HUDEP-2 (cell line): ENCODE data around the gene UPK3BL2.
"Not testable (repeated sequence)": the region's sequence is repeated elsewhere in the genome, so short reads cannot be mapped to it uniquely, and the experiment has no call there.

Experiments used
- DNase-seq, 76 experiments: peaks; one replicate each; lab custom pipeline; 2025; ENCODE audit not compliant: unreplicated experiment in 76 of 76; lab: John Stamatoyannopoulos, UW

UPK3BL2 gene

DNA sequence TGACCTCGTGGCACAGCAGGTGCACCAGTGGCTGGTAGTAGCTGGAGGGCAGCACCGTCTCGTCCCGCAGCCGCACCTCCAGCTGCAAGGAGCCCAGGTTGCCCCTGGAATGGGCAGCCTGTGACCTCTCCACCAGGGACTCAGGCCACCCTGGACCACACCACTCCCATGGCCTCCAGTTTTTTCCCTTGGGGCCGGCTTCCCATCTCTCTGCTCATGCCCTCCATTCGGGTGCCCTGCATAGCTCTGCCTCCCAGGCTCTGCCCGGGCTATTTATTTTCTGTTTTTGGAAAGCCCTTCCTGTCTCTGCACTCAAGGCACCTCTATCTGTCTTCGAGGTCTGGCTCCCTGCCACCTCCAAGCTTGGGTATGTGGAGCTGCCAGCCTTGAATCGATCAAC is 46.6 kb downstream of the UPK3BL2 start:
- DNase-seq, result not testable (repeated sequence)

DNA sequence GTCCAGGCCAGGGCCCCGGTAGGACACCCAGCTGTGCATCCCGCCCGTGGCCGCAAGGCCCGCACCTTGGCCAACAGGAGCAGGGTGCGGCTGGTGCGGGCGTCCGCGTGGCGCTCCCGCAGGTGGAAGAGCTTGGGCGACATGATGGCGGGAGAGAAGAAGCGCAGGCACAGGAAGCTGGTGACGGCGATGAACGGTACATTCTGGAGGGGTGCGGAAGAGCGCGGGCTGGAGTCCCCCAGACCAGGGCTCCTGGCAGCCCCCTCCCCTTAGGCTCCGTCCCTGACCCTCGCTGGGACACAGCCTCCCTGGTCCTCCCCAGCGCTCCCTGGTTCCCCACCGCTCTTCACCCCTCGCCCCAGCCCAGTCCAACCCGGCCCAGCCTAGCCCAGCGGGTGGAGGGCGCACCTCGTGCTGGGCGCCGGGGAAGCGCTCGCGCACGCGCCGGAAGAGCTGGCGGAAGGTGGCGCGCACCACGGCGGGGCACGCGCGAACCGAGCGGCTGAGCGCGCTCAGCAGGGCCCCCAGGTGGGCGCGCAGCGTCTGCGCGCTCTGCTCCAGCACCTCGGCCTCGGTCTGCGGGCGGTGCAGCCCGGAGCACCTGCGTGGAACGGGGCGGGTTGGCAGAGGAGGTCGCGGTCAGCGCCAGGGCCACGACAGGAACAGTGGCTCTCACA is 48.9 kb downstream of the UPK3BL2 start:
- DNase-seq, result not testable (repeated sequence)

DNA sequence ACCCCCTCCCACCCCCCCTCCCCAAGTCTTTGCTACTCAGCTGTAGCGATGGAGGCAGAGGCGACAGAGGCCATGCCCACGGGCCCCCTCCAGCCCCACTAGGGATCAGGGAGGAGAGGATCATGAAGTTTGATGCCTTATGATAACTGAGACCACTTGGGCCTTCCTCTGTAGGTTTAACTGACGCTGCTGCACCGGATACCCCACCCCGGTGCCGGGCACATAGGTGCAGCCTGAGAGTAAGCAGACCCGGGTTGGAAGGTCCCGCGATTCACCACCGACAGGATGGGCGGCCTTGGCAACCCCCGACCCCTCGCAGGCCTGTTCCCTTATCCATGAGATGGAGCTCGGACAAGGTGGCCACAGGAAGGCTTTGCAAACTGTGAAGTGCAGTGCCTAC is 49.5 kb downstream of the UPK3BL2 start:
- DNase-seq, result not testable (repeated sequence)

DNA sequence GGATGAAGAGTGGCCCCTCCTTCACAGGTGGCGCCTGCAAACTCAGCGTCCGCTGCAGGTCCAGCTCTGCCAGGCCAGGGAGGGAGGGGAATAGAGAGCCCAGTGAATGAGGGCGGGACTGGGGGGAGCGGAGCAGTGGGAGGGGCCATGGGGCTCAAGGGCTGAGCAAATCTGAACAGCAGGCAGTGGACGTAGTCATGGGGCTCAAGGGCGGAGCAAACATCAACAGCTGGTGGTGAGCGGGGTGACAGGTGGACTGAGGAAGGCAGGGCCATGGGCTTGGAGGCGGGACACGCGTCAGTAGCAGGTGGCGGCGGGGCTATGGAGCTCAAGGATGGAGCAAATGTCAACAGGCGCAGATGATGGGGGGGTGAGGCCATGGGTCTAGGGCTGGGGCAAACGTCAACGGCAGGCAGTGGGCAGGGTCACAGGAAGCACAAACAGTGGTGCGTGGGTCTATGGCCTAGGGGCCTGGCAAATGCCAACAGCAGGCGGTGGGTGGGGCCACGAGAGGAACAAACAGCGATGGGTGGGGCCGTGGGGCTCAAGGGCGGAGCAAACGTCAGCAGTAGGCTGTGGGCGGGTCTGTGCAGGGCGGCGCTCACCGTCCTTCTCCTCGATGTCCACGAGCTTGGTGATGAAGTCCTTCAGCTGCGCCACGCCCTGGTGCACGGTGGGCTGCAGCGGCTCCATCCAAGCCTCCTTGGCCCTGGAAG is 50.1 kb downstream of the UPK3BL2 start:
- not testable (repeated sequence) for DNase-seq

DNA sequence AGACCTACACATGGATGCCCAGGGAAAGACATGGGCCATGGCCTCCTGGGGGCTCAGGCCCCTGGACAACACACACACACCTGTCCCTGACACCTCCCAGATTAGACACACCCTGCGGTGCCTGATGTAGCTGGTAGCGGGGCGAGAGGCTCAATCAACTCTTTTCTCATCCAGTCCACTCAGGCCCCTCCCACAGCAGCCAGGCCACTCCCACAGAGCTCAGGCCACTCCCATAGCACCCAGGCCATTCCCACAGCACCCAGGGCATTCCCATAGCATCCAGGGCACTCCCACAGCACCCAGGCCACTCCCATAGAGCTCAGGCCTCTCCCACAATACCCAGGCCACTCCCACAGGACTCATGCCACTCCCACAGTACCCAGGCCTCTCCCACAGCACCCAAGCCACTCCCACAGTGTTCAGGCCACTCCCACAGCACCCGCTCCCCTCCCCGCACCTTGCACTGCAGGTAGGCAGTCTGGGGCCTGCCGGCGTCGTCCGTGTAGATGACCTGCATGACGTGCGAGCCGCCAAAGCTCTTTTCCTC is 52.9 kb downstream of the UPK3BL2 start:
- DNase-seq, result not testable (repeated sequence)
